NB4 (cell line): ENCODE data around the gene AGPAT2.
"Not testable (repeated sequence)": the region's sequence is repeated elsewhere in the genome, so short reads cannot be mapped to it uniquely, and the experiment has no call there.

Experiments
- DNase-seq: peaks from one replicate; pipeline ENCODE4 v3.0.0; 2010; ENCODE audit warnings: low read depth
- H3K4me3 ChIP-seq: one replicate; pipeline ENCODE4 v1.5.1; 2011; ENCODE audit warnings: mild to moderate bottlenecking, low read depth, low read length, moderate library complexity
- CTCF ChIP-seq: IDR thresholded peaks from one replicate; pipeline ENCODE4 v1.5.1; 2012; ENCODE audit warnings: low read depth, low read length
- MAX ChIP-seq: IDR thresholded peaks from 2 replicates; pipeline ENCODE4 v1.6.1; 2011; ENCODE audit warnings: low read depth, low read length
- MYC ChIP-seq: IDR thresholded peaks from 2 replicates; pipeline ENCODE4 v1.6.1; 2011; ENCODE audit warnings: low read depth, low read length
- POLR2A ChIP-seq: IDR thresholded peaks from 2 replicates; pipeline ENCODE4 v1.6.1; 2011; ENCODE audit warnings: mild to moderate bottlenecking; ENCODE audit not compliant: insufficient read length; ENCODE audit errors: extremely low read depth

The AGPAT2 gene

GRCh38 chr9:136707849-136708517, 20.7 kb upstream of the AGPAT2 start:
- H3K4me3 ChIP-seq = no peak overlapping the region
- no peak for DNase-seq
- TF ChIP-seq POLR2A (no peak), CTCF (no peak), MYC (no peak), MAX (no peak)

GRCh38 chr9:136707011-136707410, 19.8 kb upstream of the AGPAT2 start:
- no peak for DNase-seq
- TF ChIP-seq POLR2A (no peak), MYC (no peak), CTCF (no peak), MAX (no peak)
- no peak overlapping the region for H3K4me3 ChIP-seq

- H3K4me3 ChIP-seq = no peak overlapping the region
- DNase-seq = peak; percentile 53
- TF ChIP-seq CTCF (no peak), MAX (peak; percentile 16; the same call in 1 of the 2 replicates), MYC (0 out of 2 replicates have a peak, but pooled peaks have one; percentile 14)
Measured at GRCh38 chr9:136705564-136705963, 18.3 kb upstream of the AGPAT2 start.

GRCh38 chr9:136704741-136705140, 17.5 kb upstream of the AGPAT2 start:
- DNase-seq, H3K4me3 ChIP-seq: not testable (repeated sequence)

- TF ChIP-seq POLR2A (no peak), MYC (no peak), MAX (peak; percentile 39; the same call in 1 of the 2 replicates)
- peak; percentile 86 for DNase-seq
- no peak overlapping the region for H3K4me3 ChIP-seq
Measured at GRCh38 chr9:136703276-136703860, 16.1 kb upstream of the AGPAT2 start.

GRCh38 chr9:136701668-136702053, 14.4 kb upstream of the AGPAT2 start:
- TF ChIP-seq MAX = no peak
- no peak for TF ChIP-seq CTCF
- TF ChIP-seq MYC = no peak
- TF ChIP-seq POLR2A = no peak
- DNase-seq = no peak
- no peak overlapping the region for H3K4me3 ChIP-seq
